Osteoblast (primary cell): ENCODE results near the gene MSI1. TPM values are rescaled to one million over a fixed set of nuclear protein-coding genes. Genes with fewer than 3 reads are reported as not detected.
"Not testable (repeated sequence)": the region's sequence is repeated elsewhere in the genome, so short reads cannot be mapped to it uniquely, and the experiment has no call there.

Source experiments
- DNase-seq: peaks from one replicate; pipeline ENCODE4 v3.0.0; 2011; ENCODE audit warnings: low spot score, mixed read lengths; ENCODE audit not compliant: insufficient read length; ENCODE audit errors: missing footprints
- H2AFZ ChIP-seq: 2 replicates; pipeline ENCODE4 v1.6.0; 2011; ENCODE audit warnings: mild to moderate bottlenecking, low read length
- H3K27ac ChIP-seq: 2 replicates; pipeline ENCODE4 v1.5.1; 2011; ENCODE audit warnings: mild to moderate bottlenecking, low read depth, low read length, moderate library complexity
- H3K27me3 ChIP-seq: 2 replicates; pipeline ENCODE4 v1.6.0; 2012; ENCODE audit warnings: mild to moderate bottlenecking, control low read depth, inconsistent platforms, low read length, moderate library complexity; ENCODE audit not compliant: insufficient read depth
- H3K36me3 ChIP-seq: 2 replicates; pipeline ENCODE4 v1.5.1; 2011; ENCODE audit warnings: mild to moderate bottlenecking, low read length, control low read depth, moderate library complexity; ENCODE audit not compliant: insufficient read depth
- H3K4me1 ChIP-seq: 2 replicates; pipeline ENCODE4 v1.5.1; 2011; ENCODE audit warnings: mild to moderate bottlenecking, low read length, control low read depth, moderate library complexity; ENCODE audit not compliant: insufficient read depth
- H3K4me2 ChIP-seq: 2 replicates; pipeline ENCODE4 v1.6.0; 2011; ENCODE audit warnings: mild to moderate bottlenecking, low read length; ENCODE audit not compliant: insufficient read depth
- H3K4me3 ChIP-seq: fragments of 200-600 bp; sonication (generic); 3 replicates; pipeline ENCODE4 v1.5.1; 2012; ENCODE audit warnings: mild to moderate bottlenecking, low read length, inconsistent platforms; ENCODE audit not compliant: insufficient read depth
- H3K79me2 ChIP-seq: 2 replicates; pipeline ENCODE4 v1.6.0; 2012; ENCODE audit warnings: mild to moderate bottlenecking, low read length, control low read depth, inconsistent platforms; ENCODE audit not compliant: insufficient read depth
- H3K9me3 ChIP-seq: 2 replicates; pipeline ENCODE4 v1.5.1; 2011; ENCODE audit warnings: low read depth, low read length, control low read depth
- H4K20me1 ChIP-seq: 2 replicates; pipeline ENCODE4 v1.6.0; 2012; ENCODE audit warnings: mild to moderate bottlenecking, low read length, control low read depth; ENCODE audit not compliant: insufficient read depth
- CTCF ChIP-seq: IDR thresholded peaks from 2 replicates; pipeline ENCODE4 v1.5.1; 2011; ENCODE audit warnings: mild to moderate bottlenecking, low read depth, low read length, moderate library complexity; ENCODE audit errors: extremely low read depth
- total RNA-seq: library from RNA; depleted of rRNA; stranded (reverse); fragments of >200 nt; gene quantifications from 2 replicates; pipeline ENCODE4 v1.2.3, GENCODE V29; 2012

The MSI1 gene
- total RNA-seq, 1 donor: under 0.01 TPM

DNA sequence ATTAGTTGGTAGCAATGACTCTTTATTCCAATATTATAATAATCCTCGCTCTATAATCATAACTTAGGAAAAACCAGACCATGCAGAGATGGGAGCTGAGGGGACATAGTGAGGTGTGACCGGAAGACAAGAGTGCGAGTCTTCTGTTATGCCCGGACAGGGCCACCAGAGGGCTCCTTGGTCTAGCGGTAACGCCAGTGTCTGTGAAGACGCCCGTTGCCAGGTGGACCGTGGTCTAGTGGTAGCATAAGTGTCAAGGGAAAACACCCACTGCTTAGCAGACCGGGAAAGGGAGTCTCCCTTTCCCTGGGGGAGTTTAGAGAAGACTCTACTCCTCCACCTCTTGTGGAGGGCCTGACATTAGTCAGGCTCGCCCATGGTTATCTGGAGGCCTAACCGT, 33.5 kb downstream of the MSI1 start:
- H4K20me1 ChIP-seq, H3K79me2 ChIP-seq, H3K36me3 ChIP-seq, H3K9me3 ChIP-seq, H3K4me3 ChIP-seq, H3K4me1 ChIP-seq, H3K27ac ChIP-seq, DNase-seq, H3K27me3 ChIP-seq, H3K4me2 ChIP-seq: not testable (repeated sequence)
- H2AFZ ChIP-seq: peak overlapping the region; percentile 58
- peak; percentile 48 for TF ChIP-seq CTCF

GRCh38 chr12:120332523-120332922, 36.4 kb downstream of the MSI1 start:
- no peak overlapping the region for H3K27ac ChIP-seq
- H4K20me1 ChIP-seq: no peaks in the 10 kb centered on the region
- TF ChIP-seq CTCF: no peak
- H3K4me2 ChIP-seq: no peak overlapping the region
- H3K9me3 ChIP-seq: no peaks in the 10 kb centered on the region
- no peaks in the 10 kb centered on the region for H3K36me3 ChIP-seq
- no peaks in the 10 kb centered on the region for H3K79me2 ChIP-seq
- no peak overlapping the region for H3K4me3 ChIP-seq
- peaks cover 5% of the 10 kb centered on the region for H3K27me3 ChIP-seq
- no peaks in the 10 kb centered on the region for H3K4me1 ChIP-seq
- DNase-seq: no peak
- no peak overlapping the region for H2AFZ ChIP-seq

DNA sequence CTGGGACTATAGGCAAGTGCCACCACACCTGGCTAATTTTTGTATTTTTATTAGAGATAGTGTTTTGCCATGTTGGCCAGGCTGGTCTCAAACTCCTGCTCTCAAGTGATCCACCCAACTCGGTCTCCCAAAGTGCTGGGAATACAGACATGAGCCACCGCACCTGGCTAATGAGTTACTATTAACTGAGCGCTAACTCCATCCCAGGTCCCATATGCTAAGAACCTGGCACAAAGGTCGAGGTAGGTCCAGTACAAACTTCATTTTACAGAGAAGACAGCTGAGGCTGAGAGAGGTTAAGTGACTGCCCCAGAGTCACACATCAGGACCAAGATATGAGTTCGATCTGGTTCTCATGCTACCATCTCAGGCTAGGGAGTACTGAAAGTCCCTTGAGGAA, 36.9 kb downstream of the MSI1 start:
- DNase-seq: no peak
- Histone ChIP-seq H3K36me3 (no peaks in the 10 kb centered on the region), H3K4me1 (no peaks in the 10 kb centered on the region), H2AFZ (no peak overlapping the region), H4K20me1 (no peaks in the 10 kb centered on the region), H3K4me2 (no peak overlapping the region), H3K27me3 (peaks cover 5% of the 10 kb centered on the region), H3K79me2 (no peaks in the 10 kb centered on the region), H3K9me3 (no peaks in the 10 kb centered on the region), H3K27ac (no peak overlapping the region), H3K4me3 (no peak overlapping the region)
- TF ChIP-seq CTCF: no peak

GRCh38 chr12:120331390-120331789, 37.6 kb downstream of the MSI1 start:
- Histone ChIP-seq H3K27ac (no peak overlapping the region), H2AFZ (no peak overlapping the region), H3K9me3 (no peaks in the 10 kb centered on the region), H3K4me1 (no peaks in the 10 kb centered on the region), H3K79me2 (no peaks in the 10 kb centered on the region), H4K20me1 (no peaks in the 10 kb centered on the region), H3K36me3 (no peaks in the 10 kb centered on the region), H3K27me3 (peaks cover 5% of the 10 kb centered on the region), H3K4me2 (no peak overlapping the region), H3K4me3 (no peak overlapping the region)
- no peak for DNase-seq
- no peak for TF ChIP-seq CTCF
